GM23338 (cell line): Measurements from ENCODE around the gene SENP6. TPM values are rescaled to one million over a fixed set of nuclear protein-coding genes. Genes with fewer than 3 reads are reported as not detected.

Source experiments
- ATAC-seq: fragments of 200-7000 bp; cut with Tn5 transposase; 3 replicates; pipeline ENCODE4 v1.9.1; 2020
- DNase-seq: peaks from one replicate; pipeline ENCODE4 v3.0.0-alpha.2; 2015; ENCODE audit warnings: low spot score
- H2AFZ ChIP-seq: fragments of 200-600 bp; sonication (generic); 2 replicates; pipeline ENCODE4 v1.8.0; 2016; ENCODE audit warnings: antibody characterized with exemption, mild to moderate bottlenecking, moderate library complexity
- H3F3A ChIP-seq: fragments of 200-600 bp; sonication (generic); replicated peaks from 2 replicates; pipeline ENCODE4 v1.8.0; 2017; ENCODE audit warnings: antibody characterized with exemption, mixed run types, low read depth
- H3K27ac ChIP-seq: fragments of 200-600 bp; sonication (generic); 2 replicates; pipeline ENCODE4 v1.6.1; 2016; ENCODE audit warnings: low read depth
- H3K27me3 ChIP-seq: fragments of 200-600 bp; sonication (generic); 2 replicates; pipeline ENCODE4 v1.8.0; 2016; ENCODE audit warnings: mild to moderate bottlenecking, mixed run types, moderate library complexity; ENCODE audit not compliant: insufficient read depth
- H3K36me3 ChIP-seq: fragments of 200-600 bp; sonication (generic); 2 replicates; pipeline ENCODE4 v1.8.0; 2016; ENCODE audit warnings: mild to moderate bottlenecking; ENCODE audit not compliant: insufficient read depth
- H3K4me1 ChIP-seq: fragments of 200-600 bp; sonication (generic); 2 replicates; pipeline ENCODE4 v1.8.0; 2016; ENCODE audit warnings: mild to moderate bottlenecking, moderate library complexity; ENCODE audit not compliant: insufficient read depth
- H3K4me2 ChIP-seq: fragments of 200-600 bp; sonication (generic); 2 replicates; pipeline ENCODE4 v1.7.1; 2017; ENCODE audit warnings: mixed run types
- H3K4me3 ChIP-seq: fragments of 200-600 bp; sonication (generic); 2 replicates; pipeline ENCODE4 v1.6.1; 2016; ENCODE audit warnings: mixed run types
- H3K79me2 ChIP-seq: fragments of 200-600 bp; sonication (generic); replicated peaks from 2 replicates; pipeline ENCODE4 v1.8.0; 2017; ENCODE audit warnings: mild to moderate bottlenecking; ENCODE audit not compliant: insufficient read depth
- H3K9me2 ChIP-seq: fragments of 200-600 bp; sonication (generic); 2 replicates; pipeline ENCODE4 v1.8.0; 2017; ENCODE audit not compliant: insufficient read depth
- H4K20me1 ChIP-seq: fragments of 200-600 bp; sonication (generic); replicated peaks from 2 replicates; pipeline ENCODE4 v1.8.0; 2017; ENCODE audit warnings: mild to moderate bottlenecking; ENCODE audit not compliant: insufficient read depth
- H3K27ac Mint-ChIP-seq: 2 replicates; pipeline ENCODE4 v1.8.0; 2020; ENCODE audit warnings: inconsistent platforms, mild to moderate bottlenecking, moderate library complexity, mixed read lengths
- H3K27me3 Mint-ChIP-seq: 3 replicates; pipeline ENCODE4 v1.8.0; 2022; ENCODE audit warnings: low read depth, mild to moderate bottlenecking, moderate library complexity, mixed read lengths, inconsistent platforms; ENCODE audit not compliant: insufficient read depth, poor library complexity
- H3K36me3 Mint-ChIP-seq: 3 replicates; pipeline ENCODE4 v1.8.0; 2021; ENCODE audit warnings: low read depth, mild to moderate bottlenecking, inconsistent platforms, moderate library complexity, mixed read lengths
- H3K4me1 Mint-ChIP-seq: 3 replicates; pipeline ENCODE4 v1.8.0; 2020; ENCODE audit warnings: mild to moderate bottlenecking, inconsistent platforms, mixed read lengths
- H3K4me3 Mint-ChIP-seq: 3 replicates; pipeline ENCODE4 v1.8.0; 2021; ENCODE audit warnings: moderate library complexity, mild to moderate bottlenecking, inconsistent platforms, mixed read lengths
- H3K9me3 Mint-ChIP-seq: 3 replicates; pipeline ENCODE4 v1.8.0; 2020; ENCODE audit warnings: moderate library complexity, mild to moderate bottlenecking, inconsistent platforms, mixed read lengths
- CREB1 ChIP-seq: fragments of 250-450 bp; sonication (Bioruptor Pico); IDR thresholded peaks from 2 replicates; pipeline ENCODE4 v1.5.0; 2020; ENCODE audit warnings: low read depth, mild to moderate bottlenecking, moderate library complexity
- EZH2 ChIP-seq: fragments of 200-600 bp; sonication (generic); IDR thresholded peaks from one replicate; pipeline ENCODE4 v1.8.0; 2017; ENCODE audit warnings: antibody characterized with exemption, mild to moderate bottlenecking, low read depth; ENCODE audit not compliant: unreplicated experiment
- EZH2phosphoT487 ChIP-seq: fragments of 200-600 bp; sonication (generic); IDR thresholded peaks from one replicate; pipeline ENCODE4 v1.8.1; 2018; ENCODE audit warnings: antibody characterized with exemption; ENCODE audit not compliant: unreplicated experiment
- POLR2AphosphoS5 ChIP-seq: IDR thresholded peaks from 2 replicates; pipeline ENCODE4 v1.6.1; 2016; ENCODE audit warnings: antibody characterized with exemption, low read depth
- ZNF331 ChIP-seq: fragments of 250-450 bp; sonication (Bioruptor Pico); IDR thresholded peaks from 2 replicates; pipeline ENCODE4 v1.5.0; 2020; ENCODE audit warnings: low read depth, mild to moderate bottlenecking, moderate library complexity
- polyA plus RNA-seq: library from polyadenylated mRNA; unstranded; fragments of >200 nt; fragmentation: Nextera tagmentation; extraction: Ambion mirVana; gene quantifications from 2 replicates; pipeline ENCODE4 v1.2.1, GENCODE V29; 2016
- total RNA-seq: library from RNA; depleted of rRNA; stranded (reverse); fragments of >200 nt; shearing (Covaris generic); gene quantifications from 2 replicates; pipeline ENCODE4 v1.2.3, GENCODE V29; 2014
- TF ChIP-seq, protein P1 (sequence below), 2 experiments: fragments of 200-600 bp in 1 of 2; sonication (generic) in 1 of 2; conservative IDR thresholded peaks; 2 replicates each; pipeline versions ENCODE4 v1.5.1 to v1.6.1; 2016 to 2017; ENCODE audit warnings: antibody characterized with exemption in 2 of 2, low read depth in 2 of 2, mild to moderate bottlenecking in 2 of 2, moderate library complexity in 1 of 2

Gene SENP6
- total and polyA plus RNA-seq, 2 experiments from 2014 or later = 66.6 to 114 TPM

DNA sequence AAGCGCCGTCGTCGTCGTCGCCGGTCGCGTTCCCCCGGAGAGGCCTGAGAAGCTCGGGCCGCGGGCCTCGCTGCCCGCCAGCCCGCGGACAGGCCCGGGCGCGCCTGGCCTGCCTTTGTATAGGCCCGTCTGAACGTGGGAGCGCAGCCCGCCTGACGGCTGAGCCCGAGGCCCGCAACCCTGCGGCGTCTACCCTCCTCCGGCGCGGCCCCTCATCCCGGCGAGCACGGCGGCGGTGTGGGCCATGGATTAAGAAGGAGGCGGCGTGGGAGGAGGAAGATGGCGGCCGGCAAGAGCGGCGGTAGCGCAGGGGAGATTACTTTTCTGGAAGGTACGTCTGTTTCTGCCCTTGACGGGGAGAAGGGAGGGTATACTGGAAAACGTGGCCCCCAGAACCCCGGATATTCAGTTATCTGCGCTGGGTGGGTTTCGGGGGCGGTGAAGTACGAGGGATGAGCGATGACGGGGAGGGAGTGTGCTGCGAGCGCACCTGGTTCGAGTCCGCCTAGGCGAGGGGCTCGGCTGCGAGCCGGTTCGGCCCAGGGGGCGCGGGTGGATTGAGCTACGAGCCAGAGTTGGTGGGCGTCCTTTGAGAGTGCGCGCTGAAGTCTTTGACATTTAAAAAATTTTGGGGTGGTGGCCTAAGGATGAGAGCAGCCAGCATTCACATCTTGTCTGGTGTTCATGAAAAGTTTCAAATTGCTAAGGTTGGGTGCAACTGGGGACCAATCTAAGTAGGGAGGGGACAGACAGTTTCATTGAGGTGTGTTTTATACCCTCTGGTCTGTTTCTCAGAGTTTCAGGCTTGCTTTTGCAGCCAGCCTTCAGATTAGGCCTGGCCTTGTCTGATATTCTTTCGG lies 796 bp downstream of the SENP6 start:
- ATAC-seq = peak; percentile 64
- Histone ChIP-seq H3K4me3 (peak overlapping the region; percentile 86), H3K4me2 (peak overlapping the region; percentile 87), H3K4me1 (peaks cover 19% of the 10 kb centered on the region), H3K27ac (peak overlapping the region; percentile 92), H3K36me3 (no peaks in the 10 kb centered on the region), H3K27me3 (no peaks in the 10 kb centered on the region), H3K9me2 (no peaks in the 10 kb centered on the region), H2AFZ (no peak overlapping the region; the same call in 1 of the 2 replicates), H3F3A (no peaks in the 10 kb centered on the region), H4K20me1 (peaks cover 8% of the 10 kb centered on the region), H3K79me2 (peaks cover 61% of the 10 kb centered on the region)
- DNase-seq = peak; percentile 66
- TF ChIP-seq POLR2AphosphoS5 (peak; percentile 8; the same call in 1 of the 2 replicates), CREB1 (CRISPR knock-in tag) (0 out of 2 replicates have a peak, but pooled peaks have one; percentile 16), EZH2phosphoT487 (no peak), EZH2 (no peak)
- H3K4me1 Mint-ChIP-seq = peaks cover 32% of the 10 kb centered on the region
- H3K4me3 Mint-ChIP-seq = peak overlapping the region; percentile 98
- H3K27me3 Mint-ChIP-seq = peaks cover 7% of the 10 kb centered on the region
- peak overlapping the region; percentile 99 for H3K27ac Mint-ChIP-seq
- H3K36me3 Mint-ChIP-seq = peaks cover 11% of the 10 kb centered on the region; the same call in 2 of the 3 replicates
- no peaks in the 10 kb centered on the region for H3K9me3 Mint-ChIP-seq

DNA sequence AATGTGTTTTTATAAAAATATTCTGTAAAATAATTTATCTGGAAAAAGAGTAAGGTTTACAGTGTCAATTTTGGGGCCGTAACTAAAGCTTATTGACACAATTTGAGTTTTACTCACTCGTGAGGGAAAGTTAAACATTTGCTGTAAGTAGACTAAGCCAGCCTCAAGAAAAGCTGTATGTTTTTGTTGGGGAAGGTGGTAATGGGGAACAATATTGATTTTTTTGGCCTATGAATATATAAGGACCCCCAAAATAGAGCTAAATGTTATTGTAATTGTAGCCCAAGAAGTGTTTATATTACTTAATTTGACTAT lies 1.4 kb downstream of the SENP6 start:
- H3F3A ChIP-seq = no peaks in the 10 kb centered on the region

More for the DNA sequence above, 1.4 kb downstream of the SENP6 start:
- DNase-seq = no peak
- Histone ChIP-seq H3K9me2 (no peaks in the 10 kb centered on the region), H3K4me2 (peak overlapping the region; percentile 87), H3K79me2 (peaks cover 67% of the 10 kb centered on the region), H4K20me1 (peaks cover 11% of the 10 kb centered on the region), H3K36me3 (no peaks in the 10 kb centered on the region), H3K27ac (peak overlapping the region; percentile 92), H3K4me3 (peak overlapping the region; percentile 86), H2AFZ (no peak overlapping the region), H3K27me3 (no peaks in the 10 kb centered on the region), H3K4me1 (peaks cover 19% of the 10 kb centered on the region)
- TF ChIP-seq, protein P1, sequence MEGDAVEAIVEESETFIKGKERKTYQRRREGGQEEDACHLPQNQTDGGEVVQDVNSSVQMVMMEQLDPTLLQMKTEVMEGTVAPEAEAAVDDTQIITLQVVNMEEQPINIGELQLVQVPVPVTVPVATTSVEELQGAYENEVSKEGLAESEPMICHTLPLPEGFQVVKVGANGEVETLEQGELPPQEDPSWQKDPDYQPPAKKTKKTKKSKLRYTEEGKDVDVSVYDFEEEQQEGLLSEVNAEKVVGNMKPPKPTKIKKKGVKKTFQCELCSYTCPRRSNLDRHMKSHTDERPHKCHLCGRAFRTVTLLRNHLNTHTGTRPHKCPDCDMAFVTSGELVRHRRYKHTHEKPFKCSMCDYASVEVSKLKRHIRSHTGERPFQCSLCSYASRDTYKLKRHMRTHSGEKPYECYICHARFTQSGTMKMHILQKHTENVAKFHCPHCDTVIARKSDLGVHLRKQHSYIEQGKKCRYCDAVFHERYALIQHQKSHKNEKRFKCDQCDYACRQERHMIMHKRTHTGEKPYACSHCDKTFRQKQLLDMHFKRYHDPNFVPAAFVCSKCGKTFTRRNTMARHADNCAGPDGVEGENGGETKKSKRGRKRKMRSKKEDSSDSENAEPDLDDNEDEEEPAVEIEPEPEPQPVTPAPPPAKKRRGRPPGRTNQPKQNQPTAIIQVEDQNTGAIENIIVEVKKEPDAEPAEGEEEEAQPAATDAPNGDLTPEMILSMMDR (conservative IDR thresholded peaks at IDR 0.05; ENCODE audit: low read depth in 2 of 2) = no peak
- TF ChIP-seq ZNF331 = no peak
- Mint-ChIP-seq H3K4me1 (peaks cover 35% of the 10 kb centered on the region), H3K9me3 (no peaks in the 10 kb centered on the region), H3K36me3 (peaks cover 11% of the 10 kb centered on the region; the same call in 2 of the 3 replicates), H3K27ac (peak overlapping the region; percentile 99; the same call in 1 of the 2 replicates), H3K4me3 (peak overlapping the region; percentile 98), H3K27me3 (peaks cover 7% of the 10 kb centered on the region)
- ATAC-seq = no peak
